ENCODE results near the gene DCAF4.

DCAF4 gene

GRCh38 chr14:72978856-72979255 is 52.6 kb downstream of the DCAF4 start:
- H3K9ac ChIP-seq (ENCODE audit: low read length in 5 of 5) = no peak overlapping the region
- no peaks in the 10 kb centered on the region for H3K27me3 ChIP-seq (ENCODE audit: control insufficient read depth in 5 of 5, insufficient read depth in 4 of 5, low read length in 5 of 5)
- H3K27ac ChIP-seq (ENCODE audit: low read depth, low read length) = no peak overlapping the region
- H3K4me3 ChIP-seq (ENCODE audit: low read depth in 1 of 5, low read length in 5 of 5) = no peak overlapping the region
- H3K9me3 ChIP-seq (ENCODE audit: control insufficient read depth in 5 of 5, low read length in 5 of 5) = no peaks in the 10 kb centered on the region
- H3K4me1 ChIP-seq (ENCODE audit: control insufficient read depth in 5 of 5, insufficient read depth in 5 of 5, low read length in 5 of 5) = no peaks in the 10 kb centered on the region
- H3K36me3 ChIP-seq (ENCODE audit: control insufficient read depth in 5 of 5, insufficient read depth in 5 of 5, low read length in 5 of 5) = peaks cover 12 to 81% (median 70%) of the 10 kb centered on the region in 5 donors

GRCh38 chr14:72980863-72981262 is 54.6 kb downstream of the DCAF4 start:
- Histone ChIP-seq H3K27ac (ENCODE audit: low read depth, low read length) (no peak overlapping the region), H3K36me3 (ENCODE audit: control insufficient read depth in 5 of 5, insufficient read depth in 5 of 5, low read length in 5 of 5) (peaks cover 10 to 75% (median 57%) of the 10 kb centered on the region in 5 donors)

GRCh38 chr14:72982146-72982708 is 56.0 kb downstream of the DCAF4 start:
- Histone ChIP-seq H3K36me3 (ENCODE audit: control insufficient read depth in 5 of 5, insufficient read depth in 5 of 5, low read length in 5 of 5) (peaks cover 13 to 76% (median 58%) of the 10 kb centered on the region in 5 donors), H3K27me3 (ENCODE audit: control insufficient read depth in 5 of 5, insufficient read depth in 4 of 5, low read length in 5 of 5) (no peaks in the 10 kb centered on the region), H3K27ac (ENCODE audit: low read depth, low read length) (no peak overlapping the region)

More at GRCh38 chr14:72980863-72981262, 54.6 kb downstream of the DCAF4 start:
- Histone ChIP-seq H3K9ac (ENCODE audit: low read length in 5 of 5) (no peak overlapping the region), H3K27me3 (ENCODE audit: control insufficient read depth in 5 of 5, insufficient read depth in 4 of 5, low read length in 5 of 5) (no peaks in the 10 kb centered on the region), H3K4me1 (ENCODE audit: control insufficient read depth in 5 of 5, insufficient read depth in 5 of 5, low read length in 5 of 5) (peaks cover 0 to 3% (median 0%) of the 10 kb centered on the region in 5 donors), H3K9me3 (ENCODE audit: control insufficient read depth in 5 of 5, low read length in 5 of 5) (no peaks in the 10 kb centered on the region), H3K4me3 (ENCODE audit: low read depth in 1 of 5, low read length in 5 of 5) (no peak overlapping the region)

GRCh38 chr14:72986214-72986613 is 60.0 kb downstream of the DCAF4 start:
- Histone ChIP-seq H3K27ac (ENCODE audit: low read depth, low read length) (no peak overlapping the region), H3K9me3 (ENCODE audit: control insufficient read depth in 5 of 5, low read length in 5 of 5) (no peaks in the 10 kb centered on the region), H3K9ac (ENCODE audit: low read length in 5 of 5) (no peak overlapping the region), H3K4me1 (ENCODE audit: control insufficient read depth in 5 of 5, insufficient read depth in 5 of 5, low read length in 5 of 5) (peaks cover 0 to 3% (median 0%) of the 10 kb centered on the region in 5 donors), H3K36me3 (ENCODE audit: control insufficient read depth in 5 of 5, insufficient read depth in 5 of 5, low read length in 5 of 5) (peaks cover 10 to 55% (median 39%) of the 10 kb centered on the region in 5 donors), H3K4me3 (ENCODE audit: low read depth in 1 of 5, low read length in 5 of 5) (no peak overlapping the region), H3K27me3 (ENCODE audit: control insufficient read depth in 5 of 5, insufficient read depth in 4 of 5, low read length in 5 of 5) (no peaks in the 10 kb centered on the region)

More at GRCh38 chr14:72982146-72982708, 56.0 kb downstream of the DCAF4 start:
- Histone ChIP-seq H3K9me3 (ENCODE audit: control insufficient read depth in 5 of 5, low read length in 5 of 5) (no peaks in the 10 kb centered on the region), H3K9ac (ENCODE audit: low read length in 5 of 5) (no peak overlapping the region), H3K4me1 (ENCODE audit: control insufficient read depth in 5 of 5, insufficient read depth in 5 of 5, low read length in 5 of 5) (peaks cover 0 to 3% (median 0%) of the 10 kb centered on the region in 5 donors), H3K4me3 (ENCODE audit: low read depth in 1 of 5, low read length in 5 of 5) (no peak overlapping the region)

- H3K9me3 ChIP-seq (ENCODE audit: control insufficient read depth in 5 of 5, low read length in 5 of 5) = no peaks in the 10 kb centered on the region
- no peak overlapping the region for H3K27ac ChIP-seq (ENCODE audit: low read depth, low read length)
- H3K4me1 ChIP-seq (ENCODE audit: control insufficient read depth in 5 of 5, insufficient read depth in 5 of 5, low read length in 5 of 5) = peaks cover 0 to 3% (median 0%) of the 10 kb centered on the region in 5 donors
- H3K9ac ChIP-seq (ENCODE audit: low read length in 5 of 5) = no peak overlapping the region
- peaks cover 12 to 54% (median 35%) of the 10 kb centered on the region in 5 donors for H3K36me3 ChIP-seq (ENCODE audit: control insufficient read depth in 5 of 5, insufficient read depth in 5 of 5, low read length in 5 of 5)
- H3K27me3 ChIP-seq (ENCODE audit: control insufficient read depth in 5 of 5, insufficient read depth in 4 of 5, low read length in 5 of 5) = no peaks in the 10 kb centered on the region
- no peak overlapping the region for H3K4me3 ChIP-seq (ENCODE audit: low read depth in 1 of 5, low read length in 5 of 5)
Observed at GRCh38 chr14:72986857-72987256, 60.6 kb downstream of the DCAF4 start.

- Histone ChIP-seq H3K27ac (ENCODE audit: low read depth, low read length) (no peak overlapping the region), H3K4me1 (ENCODE audit: control insufficient read depth in 5 of 5, insufficient read depth in 5 of 5, low read length in 5 of 5) (peaks cover 0 to 3% (median 0%) of the 10 kb centered on the region in 5 donors), H3K9me3 (ENCODE audit: control insufficient read depth in 5 of 5, low read length in 5 of 5) (no peaks in the 10 kb centered on the region), H3K9ac (ENCODE audit: low read length in 5 of 5) (no peak overlapping the region), H3K4me3 (ENCODE audit: low read depth in 1 of 5, low read length in 5 of 5) (no peak overlapping the region), H3K27me3 (ENCODE audit: control insufficient read depth in 5 of 5, insufficient read depth in 4 of 5, low read length in 5 of 5) (no peaks in the 10 kb centered on the region), H3K36me3 (ENCODE audit: control insufficient read depth in 5 of 5, insufficient read depth in 5 of 5, low read length in 5 of 5) (peaks cover 21 to 53% (median 37%) of the 10 kb centered on the region in 5 donors)
Observed at GRCh38 chr14:72990171-72990570, 63.9 kb downstream of the DCAF4 start.

- Histone ChIP-seq H3K27me3 (ENCODE audit: control insufficient read depth in 5 of 5, insufficient read depth in 4 of 5, low read length in 5 of 5) (no peaks in the 10 kb centered on the region), H3K4me1 (ENCODE audit: control insufficient read depth in 5 of 5, insufficient read depth in 5 of 5, low read length in 5 of 5) (no peaks in the 10 kb centered on the region), H3K9me3 (ENCODE audit: control insufficient read depth in 5 of 5, low read length in 5 of 5) (no peaks in the 10 kb centered on the region), H3K4me3 (ENCODE audit: low read depth in 1 of 5, low read length in 5 of 5) (no peak overlapping the region), H3K27ac (ENCODE audit: low read depth, low read length) (no peak overlapping the region), H3K36me3 (ENCODE audit: control insufficient read depth in 5 of 5, insufficient read depth in 5 of 5, low read length in 5 of 5) (peaks cover 13 to 54% (median 41%) of the 10 kb centered on the region in 5 donors), H3K9ac (ENCODE audit: low read length in 5 of 5) (no peak overlapping the region)
Observed at GRCh38 chr14:72996916-72997315, 70.7 kb downstream of the DCAF4 start.

GRCh38 chr14:72998252-72998903 is 72.1 kb downstream of the DCAF4 start:
- peaks cover 0 to 6% (median 0%) of the 10 kb centered on the region in 5 donors for H3K4me1 ChIP-seq (ENCODE audit: control insufficient read depth in 5 of 5, insufficient read depth in 5 of 5, low read length in 5 of 5)

GRCh38 chr14:72999316-72999715 is 73.1 kb downstream of the DCAF4 start:
- H3K27ac ChIP-seq (ENCODE audit: low read depth, low read length) = no peak overlapping the region
- H3K4me3 ChIP-seq (ENCODE audit: low read depth in 1 of 5, low read length in 5 of 5) = no peak overlapping the region
- no peaks in the 10 kb centered on the region for H3K27me3 ChIP-seq (ENCODE audit: control insufficient read depth in 5 of 5, insufficient read depth in 4 of 5, low read length in 5 of 5)
- peaks cover 8 to 51% (median 35%) of the 10 kb centered on the region in 5 donors for H3K36me3 ChIP-seq (ENCODE audit: control insufficient read depth in 5 of 5, insufficient read depth in 5 of 5, low read length in 5 of 5)
- no peak overlapping the region for H3K9ac ChIP-seq (ENCODE audit: low read length in 5 of 5)
- H3K9me3 ChIP-seq (ENCODE audit: control insufficient read depth in 5 of 5, low read length in 5 of 5) = no peaks in the 10 kb centered on the region
- peaks cover 0 to 6% (median 0%) of the 10 kb centered on the region in 5 donors for H3K4me1 ChIP-seq (ENCODE audit: control insufficient read depth in 5 of 5, insufficient read depth in 5 of 5, low read length in 5 of 5)

More at GRCh38 chr14:72998252-72998903, 72.1 kb downstream of the DCAF4 start:
- Histone ChIP-seq H3K27me3 (ENCODE audit: control insufficient read depth in 5 of 5, insufficient read depth in 4 of 5, low read length in 5 of 5) (no peaks in the 10 kb centered on the region), H3K4me3 (ENCODE audit: low read depth in 1 of 5, low read length in 5 of 5) (no peak overlapping the region), H3K36me3 (ENCODE audit: control insufficient read depth in 5 of 5, insufficient read depth in 5 of 5, low read length in 5 of 5) (peaks cover 9 to 45% (median 31%) of the 10 kb centered on the region in 5 donors), H3K27ac (ENCODE audit: low read depth, low read length) (no peak overlapping the region), H3K9me3 (ENCODE audit: control insufficient read depth in 5 of 5, low read length in 5 of 5) (no peaks in the 10 kb centered on the region), H3K9ac (ENCODE audit: low read length in 5 of 5) (no peak overlapping the region)

- H3K9ac ChIP-seq (ENCODE audit: low read length in 5 of 5) = no peak overlapping the region
- H3K4me1 ChIP-seq (ENCODE audit: control insufficient read depth in 5 of 5, insufficient read depth in 5 of 5, low read length in 5 of 5) = peaks cover 0 to 6% (median 0%) of the 10 kb centered on the region in 5 donors
- no peaks in the 10 kb centered on the region for H3K9me3 ChIP-seq (ENCODE audit: control insufficient read depth in 5 of 5, low read length in 5 of 5)
- no peak overlapping the region for H3K4me3 ChIP-seq (ENCODE audit: low read depth in 1 of 5, low read length in 5 of 5)
- peaks cover 4 to 48% (median 32%) of the 10 kb centered on the region in 5 donors for H3K36me3 ChIP-seq (ENCODE audit: control insufficient read depth in 5 of 5, insufficient read depth in 5 of 5, low read length in 5 of 5)
- no peak overlapping the region for H3K27ac ChIP-seq (ENCODE audit: low read depth, low read length)
- H3K27me3 ChIP-seq (ENCODE audit: control insufficient read depth in 5 of 5, insufficient read depth in 4 of 5, low read length in 5 of 5) = no peaks in the 10 kb centered on the region
Observed at GRCh38 chr14:73000073-73000472, 73.8 kb downstream of the DCAF4 start.
